ENCODE measurements around the gene RANBP1. TPM values are rescaled to one million over a fixed set of nuclear protein-coding genes. Genes with fewer than 3 reads are reported as not detected.

Gene RANBP1
- total RNA-seq, 1 experiment from 2014 or later: 522 TPM

DNA sequence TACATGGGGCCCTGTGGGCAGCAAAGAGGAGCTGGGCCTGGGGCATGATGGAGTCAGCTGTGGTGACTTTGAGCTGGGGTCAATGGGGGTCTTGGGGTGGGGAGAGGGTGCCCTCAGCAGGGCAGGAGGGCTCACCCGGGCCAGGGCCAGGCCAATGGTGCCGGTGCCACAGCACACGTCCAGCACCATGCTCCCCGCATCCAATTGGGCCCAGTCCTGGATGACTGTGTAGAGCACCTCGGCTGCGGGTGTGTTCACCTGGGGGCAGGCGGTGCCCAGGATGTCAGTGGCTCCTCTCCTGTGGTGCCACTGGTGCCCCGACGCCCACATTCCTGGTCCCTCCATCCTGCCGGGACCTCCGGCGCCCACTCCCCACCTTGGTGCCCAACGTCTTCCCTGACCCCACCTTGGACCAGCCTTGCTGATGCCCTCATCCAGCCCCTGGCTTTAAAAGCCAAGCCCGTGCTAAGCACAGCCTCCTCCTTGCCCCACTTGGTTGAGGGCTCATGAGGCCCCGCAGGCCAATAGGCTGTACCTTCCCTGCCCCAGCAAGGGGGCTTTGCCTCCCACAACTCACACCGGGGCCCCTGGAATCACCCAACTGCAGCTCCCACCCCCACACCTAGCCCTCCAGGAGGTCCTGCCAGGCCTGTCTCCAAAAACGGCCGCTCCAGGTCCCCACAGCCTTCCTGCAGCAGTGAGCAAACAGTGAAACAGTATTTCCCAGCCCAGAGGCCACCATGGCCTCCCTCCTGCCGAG is 2.2 kb upstream of the RANBP1 start:
- Histone ChIP-seq H2AFZ (ENCODE audit: low read length) (no peak overlapping the region), H2BK120ac (ENCODE audit: low read depth, low read length, poor library complexity, severe bottlenecking) (no peak overlapping the region), H3K4me1 (ENCODE audit: insufficient read depth, low read length) (no peaks in the 10 kb centered on the region), H4K91ac (ENCODE audit: insufficient read length, low read depth, low read length) (no peak overlapping the region), H3K23me2 (ENCODE audit: insufficient read length, low read depth, low read length, poor library complexity, severe bottlenecking) (peaks cover 8% of the 10 kb centered on the region), H3T11ph (ENCODE audit: low read length) (no peak overlapping the region), H3K23ac (ENCODE audit: insufficient read length, low read depth, low read length) (no peak overlapping the region), H3K27ac (ENCODE audit: insufficient read length, low read depth, low read length) (no peak overlapping the region), H4K20me1 (ENCODE audit: control insufficient read depth, insufficient read depth, insufficient read length) (no peaks in the 10 kb centered on the region), H2BK15ac (ENCODE audit: low read depth, low read length) (no peak overlapping the region), H3K79me1 (ENCODE audit: insufficient read depth, low read depth, low read length, poor library complexity, severe bottlenecking) (peaks cover 3% of the 10 kb centered on the region), H3K9ac (ENCODE audit: extremely low read depth, insufficient read length, low read length) (no peak overlapping the region), H3K9me3 (ENCODE audit: control insufficient read depth, low read depth, low read length) (no peaks in the 10 kb centered on the region), H3K4me2 (ENCODE audit: insufficient read depth, insufficient read length, low read length) (no peak overlapping the region), H3K27me3 (ENCODE audit: insufficient read depth, low read length) (no peaks in the 10 kb centered on the region), H4K8ac (replicated peaks; ENCODE audit: insufficient read length, low read depth, low read length) (no peak overlapping the region), H2BK5ac (ENCODE audit: insufficient read length, low read length) (no peak overlapping the region), H3K4ac (ENCODE audit: low read depth, low read length) (no peak overlapping the region), H3K56ac (ENCODE audit: insufficient read length, low read depth, low read length) (no peak overlapping the region), H4K5ac (ENCODE audit: insufficient read length, low read depth, low read length) (no peak overlapping the region), H2AK5ac (ENCODE audit: insufficient read length, low read length) (no peak overlapping the region), H2BK20ac (ENCODE audit: low read depth, low read length, poor library complexity, severe bottlenecking) (no peak overlapping the region), H2BK12ac (ENCODE audit: insufficient read length, low read depth, low read length) (no peak overlapping the region), H3K14ac (ENCODE audit: insufficient read depth, low read length) (no peak overlapping the region), H3K18ac (ENCODE audit: insufficient read length, low read depth, low read length) (no peak overlapping the region), H3K79me2 (ENCODE audit: insufficient read depth, low read length) (peaks cover 11% of the 10 kb centered on the region; the same call in 1 of the 2 replicates)
- no peak for DNase-seq
- Mint-ChIP-seq H3K9me3 (no peaks in the 10 kb centered on the region), H3K27ac (peak overlapping the region in 2 of 3 experiments; percentile 23 to 55; a peak in 3 of 7 replicates), H3K4me1 (peaks cover 3% of the 10 kb centered on the region in 2 experiments), H3K36me3 (ENCODE audit: insufficient read depth in 1 of 3, low read depth in 3 of 3) (peaks cover 20 to 57% (median 43%) of the 10 kb centered on the region in 3 experiments; a peak in 6 of 7 replicates), H3K4me3 (no peak overlapping the region), H3K27me3 (ENCODE audit: low read depth) (no peaks in the 10 kb centered on the region; the same call in 1 of the 2 replicates)
- TF ChIP-seq CTCF (conservative IDR thresholded peaks at IDR 0.05): no peak
- WGBS (ENCODE audit: extremely low coverage, insufficient read length, low lambda C conversion rate): no CpG with 5 or more reads among the region's 19 CpGs

Measured in H9 (cell line).